Measurements from ENCODE around the gene MYD88.
"Not testable (repeated sequence)": the region's sequence is repeated elsewhere in the genome, so short reads cannot be mapped to it uniquely, and the experiment has no call there.

Gene MYD88

GRCh38 chr3:38158472-38158871 lies 20.0 kb downstream of the MYD88 start:
- no peaks in the 10 kb centered on the region for H3K9me3 Mint-ChIP-seq
- no peak overlapping the region for H3K27ac Mint-ChIP-seq
- no peaks in the 10 kb centered on the region for H3K36me3 Mint-ChIP-seq
- no peak overlapping the region for H3K4me3 Mint-ChIP-seq
- peaks cover 5% of the 10 kb centered on the region for H3K4me1 Mint-ChIP-seq
- no peaks in the 10 kb centered on the region for H3K27me3 Mint-ChIP-seq

- H3K27me3 Mint-ChIP-seq, H3K9me3 Mint-ChIP-seq, H3K36me3 Mint-ChIP-seq, H3K4me3 Mint-ChIP-seq, H3K4me1 Mint-ChIP-seq, H3K27ac Mint-ChIP-seq: not testable (repeated sequence)
Measured at GRCh38 chr3:38160704-38161103, 22.2 kb downstream of the MYD88 start.

- Mint-ChIP-seq H3K27me3 (no peaks in the 10 kb centered on the region), H3K4me1 (peaks cover 29% of the 10 kb centered on the region), H3K9me3 (no peaks in the 10 kb centered on the region), H3K4me3 (no peak overlapping the region), H3K27ac (peak overlapping the region; percentile 68), H3K36me3 (peaks cover 11% of the 10 kb centered on the region)
Measured at GRCh38 chr3:38163117-38163840, 24.8 kb downstream of the MYD88 start.

- Mint-ChIP-seq H3K4me1 (peaks cover 37% of the 10 kb centered on the region), H3K36me3 (peaks cover 11% of the 10 kb centered on the region), H3K9me3 (no peaks in the 10 kb centered on the region), H3K27me3 (no peaks in the 10 kb centered on the region), H3K27ac (peak overlapping the region; percentile 100), H3K4me3 (peak overlapping the region; percentile 95)
Measured at GRCh38 chr3:38163841-38164642, 25.6 kb downstream of the MYD88 start.

- no peaks in the 10 kb centered on the region for H3K9me3 Mint-ChIP-seq
- H3K4me3 Mint-ChIP-seq = peak overlapping the region; percentile 95
- H3K27me3 Mint-ChIP-seq = no peaks in the 10 kb centered on the region
- peaks cover 42% of the 10 kb centered on the region for H3K4me1 Mint-ChIP-seq
- H3K27ac Mint-ChIP-seq = peak overlapping the region; percentile 100
- H3K36me3 Mint-ChIP-seq = peaks cover 11% of the 10 kb centered on the region
Measured at GRCh38 chr3:38164643-38164951, 26.1 kb downstream of the MYD88 start.

GRCh38 chr3:38164952-38165721 lies 26.7 kb downstream of the MYD88 start, which contains the start of gene OXSR1:
OXSR1 (plus strand) TSS chr3:38165537; CDS start chr3:38165877, 340 bp downstream.
- Mint-ChIP-seq H3K36me3 (peaks cover 11% of the 10 kb centered on the region), H3K4me3 (peak within 1 kb of the TSS; percentile 95), H3K4me1 (peaks cover 44% of the 10 kb centered on the region), H3K27ac (peak within 1 kb of the TSS; percentile 100), H3K27me3 (no peaks in the 10 kb centered on the region), H3K9me3 (no peaks in the 10 kb centered on the region)

GRCh38 chr3:38165722-38166387 lies 27.4 kb downstream of the MYD88 start:
- Mint-ChIP-seq H3K27ac (peak overlapping the region; percentile 96), H3K4me3 (peak overlapping the region; percentile 95), H3K9me3 (no peaks in the 10 kb centered on the region), H3K4me1 (peaks cover 52% of the 10 kb centered on the region), H3K27me3 (no peaks in the 10 kb centered on the region), H3K36me3 (peaks cover 11% of the 10 kb centered on the region)

- no peaks in the 10 kb centered on the region for H3K27me3 Mint-ChIP-seq
- peaks cover 69% of the 10 kb centered on the region for H3K4me1 Mint-ChIP-seq
- no peaks in the 10 kb centered on the region for H3K9me3 Mint-ChIP-seq
- peak overlapping the region; percentile 74 for H3K27ac Mint-ChIP-seq
- peak overlapping the region; percentile 95 for H3K4me3 Mint-ChIP-seq
- peaks cover 11% of the 10 kb centered on the region for H3K36me3 Mint-ChIP-seq
Measured at GRCh38 chr3:38167591-38167990, 29.1 kb downstream of the MYD88 start.

GRCh38 chr3:38168151-38169026 lies 29.9 kb downstream of the MYD88 start:
- no peaks in the 10 kb centered on the region for H3K9me3 Mint-ChIP-seq
- H3K4me1 Mint-ChIP-seq = peaks cover 77% of the 10 kb centered on the region
- H3K27ac Mint-ChIP-seq = peak overlapping the region; percentile 74
- H3K36me3 Mint-ChIP-seq = peaks cover 11% of the 10 kb centered on the region
- H3K4me3 Mint-ChIP-seq = peak overlapping the region; percentile 95
- no peaks in the 10 kb centered on the region for H3K27me3 Mint-ChIP-seq

GRCh38 chr3:38169027-38169317 lies 30.5 kb downstream of the MYD88 start:
- H3K27me3 Mint-ChIP-seq = no peaks in the 10 kb centered on the region
- peak overlapping the region; percentile 66 for H3K4me3 Mint-ChIP-seq
- H3K36me3 Mint-ChIP-seq = peaks cover 11% of the 10 kb centered on the region
- no peaks in the 10 kb centered on the region for H3K9me3 Mint-ChIP-seq
- peaks cover 83% of the 10 kb centered on the region for H3K4me1 Mint-ChIP-seq
- peak overlapping the region; percentile 59 for H3K27ac Mint-ChIP-seq

- H3K27ac Mint-ChIP-seq = no peak overlapping the region
- no peaks in the 10 kb centered on the region for H3K9me3 Mint-ChIP-seq
- peaks cover 88% of the 10 kb centered on the region for H3K4me1 Mint-ChIP-seq
- no peaks in the 10 kb centered on the region for H3K27me3 Mint-ChIP-seq
- peaks cover 13% of the 10 kb centered on the region for H3K36me3 Mint-ChIP-seq
- H3K4me3 Mint-ChIP-seq = no peak overlapping the region
Measured at GRCh38 chr3:38170722-38171121, 32.3 kb downstream of the MYD88 start.

- Mint-ChIP-seq H3K27ac (peak overlapping the region; percentile 30), H3K4me1 (peaks cover 84% of the 10 kb centered on the region), H3K27me3 (no peaks in the 10 kb centered on the region), H3K36me3 (peaks cover 13% of the 10 kb centered on the region), H3K4me3 (no peak overlapping the region), H3K9me3 (no peaks in the 10 kb centered on the region)
Measured at GRCh38 chr3:38171622-38172021, 33.2 kb downstream of the MYD88 start.

GRCh38 chr3:38173834-38174418 lies 35.5 kb downstream of the MYD88 start:
- H3K4me1 Mint-ChIP-seq = peaks cover 69% of the 10 kb centered on the region
- peaks cover 2% of the 10 kb centered on the region for H3K36me3 Mint-ChIP-seq
- H3K9me3 Mint-ChIP-seq = no peaks in the 10 kb centered on the region
- H3K27ac Mint-ChIP-seq = peak overlapping the region; percentile 3
- H3K27me3 Mint-ChIP-seq = no peaks in the 10 kb centered on the region
- H3K4me3 Mint-ChIP-seq = peak overlapping the region; percentile 1

GRCh38 chr3:38177181-38177580 lies 38.7 kb downstream of the MYD88 start:
- H3K4me1 Mint-ChIP-seq = peaks cover 57% of the 10 kb centered on the region
- H3K36me3 Mint-ChIP-seq = peaks cover 5% of the 10 kb centered on the region
- no peaks in the 10 kb centered on the region for H3K27me3 Mint-ChIP-seq
- H3K27ac Mint-ChIP-seq = peak overlapping the region; percentile 47
- no peak overlapping the region for H3K4me3 Mint-ChIP-seq
- no peaks in the 10 kb centered on the region for H3K9me3 Mint-ChIP-seq
